HG03280 (cell line): ENCODE data around the gene CAPN8.

Experiments used
- ATAC-seq: cut with Tn5 transposase; IDR thresholded peaks from one replicate; pipeline ENCODE4 v1.9.1; 2021; ENCODE audit warnings: mild to moderate bottlenecking, moderate library complexity; ENCODE audit not compliant: unreplicated experiment

The CAPN8 gene

GRCh38 chr1:223665592-223666312 is at the start of gene CAPN8:
Gene CAPN8 (minus strand): TSS chr1:223665701. CDS start chr1:223665646, 55 bp downstream.
- no peak for ATAC-seq

GRCh38 chr1:223714849-223715603 is 49.5 kb upstream of the CAPN8 start:
- no peak for ATAC-seq

GRCh38 chr1:223714421-223714724 is 48.9 kb upstream of the CAPN8 start:
- ATAC-seq: no peak

GRCh38 chr1:223713546-223714420 is 48.3 kb upstream of the CAPN8 start:
- ATAC-seq: no peak

- ATAC-seq: peak; percentile 36
Measured at GRCh38 chr1:223712850-223713474, 47.5 kb upstream of the CAPN8 start.

GRCh38 chr1:223712194-223712849 is 46.8 kb upstream of the CAPN8 start, which contains the start of gene CAPN2:
Gene CAPN2 (plus strand): TSS chr1:223712539. CDS start chr1:223712641, 102 bp downstream.
- ATAC-seq: peak; percentile 50

- ATAC-seq: peak; percentile 4
Measured at GRCh38 chr1:223711747-223712193, 46.3 kb upstream of the CAPN8 start.

- ATAC-seq: no peak
Measured at GRCh38 chr1:223711173-223711572, 45.7 kb upstream of the CAPN8 start.

GRCh38 chr1:223710179-223711133 is 45.0 kb upstream of the CAPN8 start:
- no peak for ATAC-seq

- ATAC-seq: no peak
Measured at GRCh38 chr1:223709598-223709997, 44.1 kb upstream of the CAPN8 start.

GRCh38 chr1:223708651-223709268 is 43.3 kb upstream of the CAPN8 start:
- no peak for ATAC-seq

- no peak for ATAC-seq
Measured at GRCh38 chr1:223708001-223708359, 42.5 kb upstream of the CAPN8 start.

- ATAC-seq: no peak
Measured at GRCh38 chr1:223707256-223708000, 41.9 kb upstream of the CAPN8 start.

GRCh38 chr1:223706077-223706973 is 40.8 kb upstream of the CAPN8 start:
- no peak for ATAC-seq

GRCh38 chr1:223704921-223705878 is 39.7 kb upstream of the CAPN8 start:
- no peak for ATAC-seq

GRCh38 chr1:223703668-223704013 is 38.1 kb upstream of the CAPN8 start:
- ATAC-seq: no peak
